Measurements from ENCODE around the gene TRIM54.

DNA sequence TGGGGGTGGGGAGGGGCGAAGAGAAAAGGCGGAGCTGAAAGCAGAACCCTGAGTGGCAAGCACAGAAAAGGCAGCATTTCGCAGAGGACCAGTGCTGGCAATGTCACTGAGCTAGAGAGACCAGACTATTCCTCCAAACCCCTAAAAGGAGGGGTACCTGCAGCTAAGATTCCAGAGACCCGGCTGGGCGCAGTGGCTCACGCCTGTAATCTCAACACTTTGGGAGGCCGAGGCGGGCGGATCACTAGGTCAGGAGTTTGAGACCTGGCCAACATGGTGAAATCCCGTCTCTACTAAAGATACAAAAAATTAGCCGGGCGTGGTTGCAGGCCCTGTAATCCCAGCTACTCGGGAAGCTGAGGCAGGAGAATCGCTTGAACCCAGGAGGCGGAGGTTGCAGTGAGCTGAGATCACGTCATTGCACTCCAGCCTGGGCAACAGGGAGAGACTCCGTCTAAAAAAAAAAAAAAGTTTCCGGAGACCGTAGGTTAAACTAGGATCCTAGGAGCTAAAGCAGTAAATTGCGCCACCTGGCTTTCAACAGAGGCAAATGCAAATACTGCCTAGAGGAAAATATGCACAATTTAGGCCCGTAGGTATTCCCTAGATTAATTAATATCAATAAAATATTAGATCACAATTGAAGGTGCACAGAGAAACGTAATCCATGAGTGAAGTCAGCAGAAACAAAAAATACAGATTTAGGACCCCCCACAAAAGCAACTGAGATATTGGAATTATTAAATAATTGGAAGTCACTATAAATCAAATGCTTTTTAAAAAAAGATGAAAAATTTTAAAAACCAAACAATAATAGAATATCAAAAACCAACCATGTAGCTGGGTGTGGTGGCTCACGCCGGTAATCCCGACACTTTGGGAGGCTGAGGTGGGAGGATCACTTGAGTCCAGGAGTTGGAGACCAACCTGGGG lies 21.1 kb downstream of the TRIM54 start:
- no peak for TF ChIP-seq POLR2AphosphoS5 (IDR thresholded peaks at IDR 0.05; ENCODE audit: borderline replicate concordance, low read depth, low read length)
- no peak for TF ChIP-seq EZH2 (IDR thresholded peaks at IDR 0.05)
- TF ChIP-seq FOXP2 (optimal IDR thresholded peaks at IDR 0.05; ENCODE audit: control extremely low read depth, extremely low read length, insufficient read depth): no peak

Measured in SK-N-MC (cell line).